ENCODE results near the gene CACTIN. TPM values are rescaled to one million over a fixed set of nuclear protein-coding genes. Genes with fewer than 3 reads are reported as not detected.

The CACTIN gene
- total RNA-seq, 4 donors from 2014 or later, result 21.1 to 46.5 (median 33.6) TPM

GRCh38 chr19:3607303-3608078 lies 19.1 kb downstream of the CACTIN start:
- intact Hi-C loops (cut with DNase I; ENCODE audit: low total_unique reads), result no loop called here
- no peak for DNase-seq (ENCODE audit: low spot score in 2 of 2)
- peak overlapping the region; percentile 24 for H3K4me3 ChIP-seq (ENCODE audit: low read depth, poor library complexity, severe bottlenecking)
- WGBS, 2 donors, result 34 to 43% methylated on average over 22 of the region's 22 CpGs
- no peak for TF ChIP-seq POLR2A (IDR thresholded peaks at IDR 0.05)
- no peak for TF ChIP-seq CTCF (IDR thresholded peaks at IDR 0.05)

- no peak for TF ChIP-seq POLR2A (IDR thresholded peaks at IDR 0.05)
- TF ChIP-seq CTCF (IDR thresholded peaks at IDR 0.05), result no peak
- intact Hi-C loops (cut with DNase I; ENCODE audit: low total_unique reads), result no loop called here
- DNase-seq (ENCODE audit: low spot score in 2 of 2), result peak; percentile 41 to 93
- H3K4me3 ChIP-seq (ENCODE audit: low read depth, poor library complexity, severe bottlenecking), result peak within 1 kb of the TSS; percentile 24
- 3 to 35% methylated on average over 3 to 8 of the region's 46 CpGs for WGBS, 2 donors
Measured at GRCh38 chr19:3606690-3607289, 19.8 kb downstream of the CACTIN start, which contains the start of gene TBXA2R. TBXA2R (minus strand) TSS chr19:3606875; CDS start chr19:3600634, 6,241 bp downstream.

- intact Hi-C loops (cut with DNase I; ENCODE audit: low total_unique reads), result no loop called here
- WGBS, 2 donors, result 0 to 20% methylated on average over 4 to 15 of the region's 35 CpGs
- H3K4me3 ChIP-seq (ENCODE audit: low read depth, poor library complexity, severe bottlenecking), result peak overlapping the region; percentile 24
- DNase-seq (ENCODE audit: low spot score in 2 of 2), result no peak
- TF ChIP-seq POLR2A (IDR thresholded peaks at IDR 0.05), result no peak
- no peak for TF ChIP-seq CTCF (IDR thresholded peaks at IDR 0.05)
Measured at GRCh38 chr19:3606174-3606689, 20.4 kb downstream of the CACTIN start.

- DNase-seq (ENCODE audit: low spot score in 2 of 2), result no peak
- 32 to 39% methylated on average over 5 of the region's 5 CpGs for WGBS, 2 donors
- no peak for TF ChIP-seq CTCF (IDR thresholded peaks at IDR 0.05)
- peak overlapping the region; percentile 24 for H3K4me3 ChIP-seq (ENCODE audit: low read depth, poor library complexity, severe bottlenecking)
- intact Hi-C loops (cut with DNase I; ENCODE audit: low total_unique reads), result no loop called here
Measured at GRCh38 chr19:3605770-3606169, 20.8 kb downstream of the CACTIN start.

GRCh38 chr19:3605361-3605760 lies 21.2 kb downstream of the CACTIN start:
- WGBS, 2 donors, result 67 to 69% methylated on average over 3 of the region's 3 CpGs
- no peak for DNase-seq (ENCODE audit: low spot score in 2 of 2)
- no peak overlapping the region for H3K4me3 ChIP-seq (ENCODE audit: low read depth, poor library complexity, severe bottlenecking)
- intact Hi-C loops (cut with DNase I; ENCODE audit: low total_unique reads), result no loop called here
- TF ChIP-seq CTCF (IDR thresholded peaks at IDR 0.05), result peak in 1 of 3 donors; percentile 21
- no peak for TF ChIP-seq POLR2A (IDR thresholded peaks at IDR 0.05)

All from lower leg skin (tissue), 4 donors.